Natural killer cell (primary cell): ENCODE results near the gene CXorf49. TPM values are rescaled to one million over a fixed set of nuclear protein-coding genes. Genes with fewer than 3 reads are reported as not detected.
A peak's percentile ranks its signal among the peaks of the same experiment; 100 is the strongest.
"Not testable (repeated sequence)": the region's sequence is repeated elsewhere in the genome, so short reads cannot be mapped to it uniquely, and the experiment has no call there.

ENCODE experiments used
- ATAC-seq, 3 donors: fragments of 150-1000 bp in 2 of 3; fragments of 200-7000 bp in 1 of 3; cut with Tn5 transposase; 1 replicate in 1 of 3; 2 replicates in 2 of 3; pipeline ENCODE4 v1.10.0; 2021; ENCODE audit warnings: mild to moderate bottlenecking in 2 of 3, moderate library complexity in 2 of 3
- DNase-seq, 2 donors: peaks; one replicate each; pipeline versions ENCODE4 v3.0.0 to v3.0.0-alpha.2; 2013 to 2021; ENCODE audit warnings: mixed read lengths in 1 of 2
- H3K27ac ChIP-seq: one replicate; pipeline ENCODE4 v1.5.1; 2013; ENCODE audit warnings: mild to moderate bottlenecking, low read length
- H3K27me3 ChIP-seq: one replicate; pipeline ENCODE4 v1.6.1; 2013; ENCODE audit warnings: low read length; ENCODE audit not compliant: control insufficient read depth, insufficient read depth
- H3K36me3 ChIP-seq: one replicate; pipeline ENCODE4 v1.6.1; 2013; ENCODE audit warnings: low read length; ENCODE audit not compliant: control insufficient read depth, insufficient read depth
- H3K4me1 ChIP-seq: one replicate; pipeline ENCODE4 v1.6.1; 2013; ENCODE audit warnings: low read length; ENCODE audit not compliant: control insufficient read depth, insufficient read depth
- H3K4me3 ChIP-seq: one replicate; pipeline ENCODE4 v1.5.1; 2013; ENCODE audit warnings: low read length
- H3K9me3 ChIP-seq: one replicate; pipeline ENCODE4 v1.6.1; 2013; ENCODE audit warnings: low read length; ENCODE audit not compliant: control insufficient read depth, insufficient read depth
- H3K27ac Mint-ChIP-seq, 2 donors: one replicate each; pipeline ENCODE4 v1.8.0; 2022; ENCODE audit warnings: mild to moderate bottlenecking in 2 of 2, mixed read lengths in 2 of 2, moderate library complexity in 1 of 2
- H3K27me3 Mint-ChIP-seq, 2 donors: one replicate each; pipeline ENCODE4 v1.8.0; 2022; ENCODE audit warnings: low read depth in 2 of 2, mixed read lengths in 2 of 2
- H3K36me3 Mint-ChIP-seq: one replicate; pipeline ENCODE4 v1.8.0; 2022; ENCODE audit warnings: mixed read lengths
- H3K4me1 Mint-ChIP-seq, 2 donors: one replicate each; pipeline ENCODE4 v1.8.0; 2022; ENCODE audit warnings: mixed read lengths in 2 of 2
- H3K4me3 Mint-ChIP-seq: one replicate; pipeline ENCODE4 v1.8.0; 2022; ENCODE audit warnings: mild to moderate bottlenecking, moderate library complexity, mixed read lengths
- H3K9me3 Mint-ChIP-seq, 2 donors: one replicate each; pipeline ENCODE4 v1.8.0; 2022; ENCODE audit warnings: mixed read lengths in 2 of 2
- WGBS: methylation state at CpG from one replicate; pipeline ENCODE4 v1.1.7; 2013; ENCODE audit warnings: missing lambda C conversion rate; ENCODE audit not compliant: insufficient coverage; 5-methylcytosine and 5-hydroxymethylcytosine counted together
- intact Hi-C: fragments of 100-400 bp; cut with micrococcal nuclease; formaldehyde crosslinking; loops from one replicate; pipeline ENCODE4 v1.14.2; 2022
- total RNA-seq, 4 donors: library from RNA; stranded (reverse); fragments of 120-200 nt in 1 of 4; gene quantifications; one replicate each; pipeline versions ENCODE4 v1.2.3 to v1.2.4, GENCODE V29; 2013 to 2022
- TF ChIP-seq, protein P1 (sequence below): fragments of 200-600 bp; IDR thresholded peaks from one replicate; pipeline ENCODE4 v1.8.0; 2022; ENCODE audit warnings: antibody characterized with exemption

The CXorf49 gene
- total RNA-seq, 3 donors from 2014 or later (not counting 1 experiment from before 2014, with no cell fraction given), result not detected

- H3K27ac Mint-ChIP-seq, intact Hi-C loops, H3K36me3 Mint-ChIP-seq, H3K4me3 Mint-ChIP-seq, H3K36me3 ChIP-seq, H3K4me1 ChIP-seq, H3K27ac ChIP-seq, H3K4me3 ChIP-seq, H3K9me3 ChIP-seq, H3K9me3 Mint-ChIP-seq, DNase-seq, H3K27me3 Mint-ChIP-seq, H3K4me1 Mint-ChIP-seq, H3K27me3 ChIP-seq: not testable (repeated sequence)
- peak; percentile 41 to 80 (median 74) for ATAC-seq
- no CpG with 5 or more reads among the region's 24 CpGs for WGBS
Observed at GRCh38 chrX:71696641-71697465, 21.2 kb downstream of the CXorf49 start.

DNA sequence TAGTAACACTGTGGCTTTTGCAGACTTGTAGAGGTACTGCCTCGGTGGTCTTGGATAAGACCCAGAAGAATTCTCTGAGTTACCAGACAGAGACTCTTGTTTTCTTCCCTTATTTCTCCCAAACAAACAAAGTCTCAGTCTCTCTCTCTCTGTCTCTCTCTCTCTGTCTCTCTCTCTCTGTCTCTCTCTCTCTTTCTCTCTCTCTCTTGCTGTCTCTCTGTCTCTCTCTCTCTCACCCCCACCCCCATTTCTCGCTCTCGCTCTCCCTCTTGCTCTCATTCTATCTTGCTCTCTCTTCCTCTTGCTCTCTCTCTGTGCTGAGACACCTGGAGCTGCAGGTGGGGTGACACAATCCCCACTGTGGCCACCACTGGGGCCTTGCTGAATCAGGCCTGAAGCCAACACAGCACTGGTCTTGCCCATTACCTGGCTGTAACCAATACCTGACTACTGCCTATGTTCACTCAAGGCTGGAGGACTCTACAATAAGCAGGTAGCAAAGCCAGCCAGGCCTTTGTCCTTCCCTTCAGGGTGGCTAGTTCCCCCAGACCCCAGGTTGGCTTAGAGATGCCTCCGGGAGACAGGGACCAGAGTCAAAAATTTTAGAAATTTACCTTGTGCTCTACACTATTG lies 38.4 kb downstream of the CXorf49 start:
- WGBS, result 89% methylated on average over 4 of the region's 4 CpGs
- H3K4me3 Mint-ChIP-seq, result no peak overlapping the region
- Histone ChIP-seq H3K9me3 (no peaks in the 10 kb centered on the region), H3K36me3 (no peaks in the 10 kb centered on the region), H3K4me1 (no peaks in the 10 kb centered on the region), H3K27ac (no peak overlapping the region), H3K4me3 (no peak overlapping the region), H3K27me3 (no peaks in the 10 kb centered on the region)
- DNase-seq (no peak), ATAC-seq (no peak)
- H3K27ac Mint-ChIP-seq, result no peak overlapping the region
- TF ChIP-seq, protein P1, sequence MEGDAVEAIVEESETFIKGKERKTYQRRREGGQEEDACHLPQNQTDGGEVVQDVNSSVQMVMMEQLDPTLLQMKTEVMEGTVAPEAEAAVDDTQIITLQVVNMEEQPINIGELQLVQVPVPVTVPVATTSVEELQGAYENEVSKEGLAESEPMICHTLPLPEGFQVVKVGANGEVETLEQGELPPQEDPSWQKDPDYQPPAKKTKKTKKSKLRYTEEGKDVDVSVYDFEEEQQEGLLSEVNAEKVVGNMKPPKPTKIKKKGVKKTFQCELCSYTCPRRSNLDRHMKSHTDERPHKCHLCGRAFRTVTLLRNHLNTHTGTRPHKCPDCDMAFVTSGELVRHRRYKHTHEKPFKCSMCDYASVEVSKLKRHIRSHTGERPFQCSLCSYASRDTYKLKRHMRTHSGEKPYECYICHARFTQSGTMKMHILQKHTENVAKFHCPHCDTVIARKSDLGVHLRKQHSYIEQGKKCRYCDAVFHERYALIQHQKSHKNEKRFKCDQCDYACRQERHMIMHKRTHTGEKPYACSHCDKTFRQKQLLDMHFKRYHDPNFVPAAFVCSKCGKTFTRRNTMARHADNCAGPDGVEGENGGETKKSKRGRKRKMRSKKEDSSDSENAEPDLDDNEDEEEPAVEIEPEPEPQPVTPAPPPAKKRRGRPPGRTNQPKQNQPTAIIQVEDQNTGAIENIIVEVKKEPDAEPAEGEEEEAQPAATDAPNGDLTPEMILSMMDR, result no peak
- H3K9me3 Mint-ChIP-seq, result no peaks in the 10 kb centered on the region
- intact Hi-C loops, result no loop called here
- peaks cover 0 to 3% of the 10 kb centered on the region in 2 donors for H3K27me3 Mint-ChIP-seq
- no peaks in the 10 kb centered on the region for H3K4me1 Mint-ChIP-seq
- no peaks in the 10 kb centered on the region for H3K36me3 Mint-ChIP-seq

DNA sequence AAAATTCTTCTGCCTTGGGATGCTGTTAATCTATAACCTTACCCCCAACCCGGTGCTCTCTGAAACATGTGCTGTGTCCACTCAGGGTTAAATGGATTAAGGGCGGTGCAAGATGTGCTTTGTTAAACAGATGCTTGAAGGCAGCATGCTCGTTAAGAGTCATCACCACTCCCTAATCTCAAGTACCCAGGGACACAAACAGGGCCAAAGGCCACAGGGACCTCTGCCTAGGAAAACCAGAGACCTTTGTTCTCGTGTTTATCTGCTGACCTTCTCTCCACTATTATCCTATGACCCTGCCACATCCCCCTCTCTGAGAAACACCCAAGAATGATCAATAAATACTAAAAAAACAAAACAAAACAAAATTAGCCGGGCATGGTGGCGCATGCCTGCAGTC lies 40.9 kb downstream of the CXorf49 start:
- intact Hi-C loops, DNase-seq, ATAC-seq, H3K27ac Mint-ChIP-seq, H3K27me3 ChIP-seq, H3K27ac ChIP-seq, H3K36me3 Mint-ChIP-seq, H3K27me3 Mint-ChIP-seq, H3K9me3 Mint-ChIP-seq, H3K4me3 ChIP-seq, H3K36me3 ChIP-seq, H3K9me3 ChIP-seq, H3K4me1 ChIP-seq, H3K4me3 Mint-ChIP-seq, H3K4me1 Mint-ChIP-seq: not testable (repeated sequence)
- WGBS, result 90% methylated on average over 2 of the region's 6 CpGs

DNA sequence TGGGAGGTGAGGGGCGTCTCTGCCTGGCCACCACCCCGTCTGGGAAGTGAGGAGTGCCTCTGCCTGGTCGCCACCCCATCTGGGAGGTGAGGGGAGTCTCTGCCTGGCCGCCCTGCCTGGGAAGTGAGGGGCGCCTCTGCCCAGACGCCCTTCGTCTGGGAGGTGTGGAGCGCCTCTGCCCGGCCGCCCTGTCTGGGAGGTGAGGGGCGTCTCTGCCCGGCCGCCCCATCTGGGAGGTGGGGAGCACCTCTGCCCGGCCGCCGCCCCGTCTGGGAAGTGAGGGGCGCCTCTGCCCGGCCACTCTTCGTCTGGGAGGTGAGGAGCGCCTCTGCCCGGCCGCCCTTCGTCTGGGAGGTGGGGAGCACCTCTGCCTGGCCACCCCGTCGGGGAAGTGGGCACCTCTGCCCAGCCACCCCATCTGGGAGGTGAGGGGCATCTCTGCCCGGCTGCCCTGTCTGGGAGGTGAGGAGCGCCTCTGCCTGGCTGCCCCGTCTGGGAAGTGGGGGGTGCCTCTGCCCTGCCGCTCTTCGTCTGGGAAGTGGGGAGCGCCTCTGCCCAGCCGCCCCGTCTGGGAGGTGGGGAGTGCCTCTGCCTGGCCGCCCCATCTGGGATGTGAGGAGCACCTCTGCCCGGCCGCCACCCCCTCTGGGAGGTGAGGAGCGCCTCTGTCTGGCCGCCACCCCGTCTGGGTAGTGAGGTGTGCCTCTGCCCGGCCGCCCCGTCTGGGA lies 41.9 kb downstream of the CXorf49 start:
- H3K27ac Mint-ChIP-seq, ATAC-seq, intact Hi-C loops, H3K4me3 ChIP-seq, H3K27ac ChIP-seq, H3K27me3 Mint-ChIP-seq, H3K36me3 ChIP-seq, H3K4me3 Mint-ChIP-seq, DNase-seq, H3K4me1 ChIP-seq, H3K4me1 Mint-ChIP-seq, H3K36me3 Mint-ChIP-seq, H3K9me3 Mint-ChIP-seq, H3K9me3 ChIP-seq, H3K27me3 ChIP-seq: not testable (repeated sequence)
- 92% methylated on average over 28 of the region's 43 CpGs for WGBS

DNA sequence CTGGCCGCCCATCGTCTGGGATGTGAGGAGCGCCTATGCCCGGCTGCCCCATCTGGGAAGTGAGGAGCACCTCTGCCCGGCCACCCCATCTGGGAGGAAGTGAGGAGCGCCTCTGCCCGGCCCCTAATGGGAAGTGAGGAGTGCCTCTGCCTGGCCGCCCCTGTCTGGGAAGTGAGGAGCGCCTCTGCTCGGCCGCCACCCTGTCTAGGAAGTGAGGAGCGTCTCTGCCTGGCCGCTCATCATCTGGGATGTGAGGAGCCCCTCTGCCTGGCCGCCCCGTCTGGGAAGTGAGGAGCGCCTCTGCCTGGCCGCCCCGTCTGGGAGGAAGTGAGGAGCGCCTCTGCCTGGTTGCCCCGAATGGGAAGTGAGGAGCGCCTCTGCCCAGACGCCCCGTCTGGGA lies 42.4 kb downstream of the CXorf49 start:
- H3K36me3 Mint-ChIP-seq, H3K36me3 ChIP-seq, H3K4me3 ChIP-seq, DNase-seq, H3K27ac Mint-ChIP-seq, intact Hi-C loops, H3K9me3 Mint-ChIP-seq, H3K27ac ChIP-seq, ATAC-seq, H3K4me1 ChIP-seq, H3K9me3 ChIP-seq, H3K4me3 Mint-ChIP-seq, H3K27me3 Mint-ChIP-seq, H3K27me3 ChIP-seq: not testable (repeated sequence)
- H3K4me1 Mint-ChIP-seq, result peaks cover 0 to 10% of the 10 kb centered on the region in 2 donors
- WGBS, result 95% methylated on average over 23 of the region's 23 CpGs
